Body of pancreas (tissue), 4 donors: ENCODE measurements around the gene ABCB8. TPM values are rescaled to one million over a fixed set of nuclear protein-coding genes. Genes with fewer than 3 reads are reported as not detected.

Experiments
- ATAC-seq: fragments of 150-250 bp; one replicate; pipeline ENCODE4 v1.9.1; 2016
- DNase-seq, 4 donors: peaks; one replicate each; pipeline ENCODE4 v3.0.0-alpha.2; 2019
- H3K27ac ChIP-seq, 4 donors: fragments of 200-600 bp; sonication (generic); 1 replicate in 3 of 4; 2 replicates in 1 of 4; pipeline versions ENCODE4 v1.5.1 to v1.6.1; 2016 to 2019; ENCODE audit warnings: mild to moderate bottlenecking in 1 of 4, mixed read lengths in 1 of 4, moderate library complexity in 1 of 4
- H3K27me3 ChIP-seq, 2 donors: fragments of 200-600 bp; sonication (generic); one replicate each; pipeline ENCODE4 v1.6.0; 2016; ENCODE audit warnings: mild to moderate bottlenecking in 1 of 2
- H3K36me3 ChIP-seq, 2 donors: fragments of 200-600 bp; sonication (generic); replicated peaks in 1 of 2; 2 replicates each; pipeline ENCODE4 v1.5.1; 2016; ENCODE audit warnings: low read depth in 2 of 2; ENCODE audit not compliant: insufficient read depth in 1 of 2
- H3K4me1 ChIP-seq: fragments of 200-600 bp; sonication (generic); one replicate; pipeline ENCODE4 v1.6.0; 2016
- H3K4me3 ChIP-seq, 2 donors: fragments of 200-600 bp; sonication (generic); 1 replicate in 1 of 2; 2 replicates in 1 of 2; pipeline ENCODE4 v1.5.1; 2016 to 2019
- H3K9me3 ChIP-seq, 3 donors: fragments of 200-600 bp; sonication (generic); 1 replicate in 2 of 3; 2 replicates in 1 of 3; pipeline ENCODE4 v1.5.1; 2016
- POLR2A ChIP-seq, 3 donors: fragments of 450-650 bp; IDR thresholded peaks; one replicate each; pipeline ENCODE4 v1.6.1; 2016; ENCODE audit warnings: antibody characterized with exemption in 3 of 3, mild to moderate bottlenecking in 2 of 3
- WGBS, 2 donors: methylation state at CpG; one replicate each; pipeline ENCODE4 v1.1.5; 2017; 5-methylcytosine and 5-hydroxymethylcytosine counted together
- intact Hi-C: fragments of 100-400 bp; cut with DNase I; formaldehyde crosslinking; loops from one replicate; pipeline ENCODE4 v1.15.1; 2023
- total RNA-seq, 2 donors: library from RNA; depleted of rRNA; stranded (reverse); fragments of >200 nt; gene quantifications; one replicate each; pipeline ENCODE4 v1.1.0, GENCODE V29; 2016
- TF ChIP-seq, protein P1 (sequence below), 7 experiments: fragments of 450-650 bp in 4 of 7; fragments of 200-600 bp in 3 of 7; sonication (generic) in 3 of 7; IDR thresholded peaks; one replicate each; pipeline ENCODE4 v1.5.1; 2016 to 2019; ENCODE audit warnings: antibody characterized with exemption in 7 of 7

ABCB8 gene
- total RNA-seq, 2 donors from 2014 or later = 8.8 to 39.6 TPM

DNA sequence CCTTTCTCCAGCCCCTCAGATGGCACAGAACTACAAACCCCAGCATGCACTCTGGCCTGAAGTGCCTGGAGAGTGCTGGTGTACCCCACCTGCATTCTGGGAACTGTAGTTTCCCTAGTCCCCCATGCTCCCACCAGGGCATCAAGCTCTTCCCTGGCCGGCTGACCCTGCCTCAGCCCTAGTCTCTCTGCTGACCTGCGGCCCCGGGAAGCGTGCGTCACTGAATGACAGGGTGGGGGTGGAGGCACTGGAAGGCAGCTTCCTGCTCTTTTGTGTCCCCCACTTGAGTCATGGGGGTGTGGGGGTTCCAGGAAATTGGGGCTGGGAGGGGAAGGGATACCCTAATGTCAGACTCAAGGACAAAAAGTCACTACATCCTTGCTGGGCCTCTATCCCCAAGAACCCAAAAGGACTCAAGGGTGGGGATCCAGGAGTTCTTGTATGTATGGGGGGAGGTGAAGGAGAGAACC lies 35.4 kb upstream of the ABCB8 start:
- WGBS, 2 donors = 10 to 58% methylated on average over 2 to 5 of the region's 5 CpGs
- intact Hi-C loops = no loop called here
- no peaks in the 10 kb centered on the region for H3K4me1 ChIP-seq
- no peaks in the 10 kb centered on the region for H3K27me3 ChIP-seq
- H3K27ac ChIP-seq = peak overlapping the region in 2 of 4 donors; percentile 5 to 12
- DNase-seq (no peak), ATAC-seq (no peak)
- no peaks in the 10 kb centered on the region for H3K36me3 ChIP-seq
- TF ChIP-seq POLR2A (IDR thresholded peaks at IDR 0.05) = no peak
- H3K9me3 ChIP-seq = peaks cover 0 to 9% (median 0%) of the 10 kb centered on the region in 3 donors
- H3K4me3 ChIP-seq = no peak overlapping the region

DNA sequence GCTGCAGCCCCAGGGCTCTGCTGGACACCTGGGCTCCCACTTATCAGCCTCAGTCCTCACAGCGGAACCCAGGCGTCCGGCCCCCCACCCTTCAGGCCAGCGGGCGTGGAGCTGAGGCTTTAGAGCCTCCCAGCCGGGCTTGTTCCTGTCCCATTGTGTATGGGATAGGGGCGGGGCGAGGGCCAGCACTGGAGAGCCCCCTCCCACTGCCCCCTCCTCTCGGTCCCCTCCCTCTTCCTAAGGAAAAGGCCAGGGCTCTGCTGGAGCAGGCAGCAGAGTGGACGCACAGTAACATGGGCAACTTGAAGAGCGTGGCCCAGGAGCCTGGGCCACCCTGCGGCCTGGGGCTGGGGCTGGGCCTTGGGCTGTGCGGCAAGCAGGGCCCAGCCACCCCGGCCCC lies 34.7 kb upstream of the ABCB8 start:
- DNase-seq (no peak), ATAC-seq (peak; percentile 41)
- peaks cover 0 to 9% (median 0%) of the 10 kb centered on the region in 3 donors for H3K9me3 ChIP-seq
- H3K27me3 ChIP-seq = no peaks in the 10 kb centered on the region
- no peaks in the 10 kb centered on the region for H3K4me1 ChIP-seq
- 73% methylated on average over 10 of the region's 14 CpGs; no CpG with 5 or more reads in 1 of the 2 donors for WGBS, 2 donors
- H3K27ac ChIP-seq = peak overlapping the region in 2 of 4 donors; percentile 5 to 12
- no peak overlapping the region for H3K4me3 ChIP-seq
- intact Hi-C loops = no loop called here
- TF ChIP-seq, protein P1, sequence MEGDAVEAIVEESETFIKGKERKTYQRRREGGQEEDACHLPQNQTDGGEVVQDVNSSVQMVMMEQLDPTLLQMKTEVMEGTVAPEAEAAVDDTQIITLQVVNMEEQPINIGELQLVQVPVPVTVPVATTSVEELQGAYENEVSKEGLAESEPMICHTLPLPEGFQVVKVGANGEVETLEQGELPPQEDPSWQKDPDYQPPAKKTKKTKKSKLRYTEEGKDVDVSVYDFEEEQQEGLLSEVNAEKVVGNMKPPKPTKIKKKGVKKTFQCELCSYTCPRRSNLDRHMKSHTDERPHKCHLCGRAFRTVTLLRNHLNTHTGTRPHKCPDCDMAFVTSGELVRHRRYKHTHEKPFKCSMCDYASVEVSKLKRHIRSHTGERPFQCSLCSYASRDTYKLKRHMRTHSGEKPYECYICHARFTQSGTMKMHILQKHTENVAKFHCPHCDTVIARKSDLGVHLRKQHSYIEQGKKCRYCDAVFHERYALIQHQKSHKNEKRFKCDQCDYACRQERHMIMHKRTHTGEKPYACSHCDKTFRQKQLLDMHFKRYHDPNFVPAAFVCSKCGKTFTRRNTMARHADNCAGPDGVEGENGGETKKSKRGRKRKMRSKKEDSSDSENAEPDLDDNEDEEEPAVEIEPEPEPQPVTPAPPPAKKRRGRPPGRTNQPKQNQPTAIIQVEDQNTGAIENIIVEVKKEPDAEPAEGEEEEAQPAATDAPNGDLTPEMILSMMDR (IDR thresholded peaks at IDR 0.05) = no peak
- TF ChIP-seq POLR2A (IDR thresholded peaks at IDR 0.05) = no peak
- H3K36me3 ChIP-seq = no peaks in the 10 kb centered on the region

DNA sequence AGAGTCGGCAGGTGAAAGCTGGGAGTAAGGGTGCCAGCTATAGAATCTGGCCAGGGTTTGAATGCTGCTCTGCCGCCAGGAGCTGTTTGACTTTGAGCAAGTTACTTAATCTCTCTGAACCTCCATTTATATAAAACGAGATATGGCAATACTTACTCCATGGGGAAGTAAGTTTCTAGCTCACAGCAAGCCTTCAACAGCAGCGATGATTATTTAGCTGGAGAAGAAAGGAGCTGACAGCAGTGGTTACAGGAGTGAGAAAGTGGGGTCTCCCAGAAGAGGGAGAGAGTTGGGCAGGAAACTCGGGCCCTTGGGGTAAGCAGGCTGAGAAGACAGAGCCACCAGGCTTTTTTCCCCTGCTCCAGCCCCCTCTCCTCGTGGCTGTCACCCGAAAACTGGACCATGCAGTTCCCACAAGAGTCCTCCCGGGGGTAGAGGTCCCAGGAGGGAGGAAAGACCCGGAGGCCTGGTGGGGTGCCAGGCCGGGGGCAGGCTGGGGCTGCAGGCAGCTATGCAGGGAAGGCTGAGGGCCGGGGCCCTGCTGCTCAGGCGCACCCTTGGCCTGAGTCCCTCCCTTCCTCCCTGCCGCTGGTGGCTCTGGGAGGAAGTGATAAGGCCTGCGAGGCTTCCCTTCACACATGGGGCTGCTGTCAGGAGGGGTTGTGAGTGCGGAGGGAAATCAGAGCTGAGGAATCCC lies 34.0 kb upstream of the ABCB8 start:
- ATAC-seq (no peak), DNase-seq (no peak)
- peaks cover 0 to 9% (median 0%) of the 10 kb centered on the region in 3 donors for H3K9me3 ChIP-seq
- 49 to 54% methylated on average over 12 to 15 of the region's 15 CpGs for WGBS, 2 donors
- intact Hi-C loops = no loop called here
- TF ChIP-seq POLR2A (IDR thresholded peaks at IDR 0.05) = no peak
- TF ChIP-seq, protein P1 (IDR thresholded peaks at IDR 0.05) = no peak
- no peaks in the 10 kb centered on the region for H3K4me1 ChIP-seq
- H3K27me3 ChIP-seq = no peaks in the 10 kb centered on the region
- no peaks in the 10 kb centered on the region for H3K36me3 ChIP-seq
- no peak overlapping the region for H3K4me3 ChIP-seq
- no peak overlapping the region for H3K27ac ChIP-seq

DNA sequence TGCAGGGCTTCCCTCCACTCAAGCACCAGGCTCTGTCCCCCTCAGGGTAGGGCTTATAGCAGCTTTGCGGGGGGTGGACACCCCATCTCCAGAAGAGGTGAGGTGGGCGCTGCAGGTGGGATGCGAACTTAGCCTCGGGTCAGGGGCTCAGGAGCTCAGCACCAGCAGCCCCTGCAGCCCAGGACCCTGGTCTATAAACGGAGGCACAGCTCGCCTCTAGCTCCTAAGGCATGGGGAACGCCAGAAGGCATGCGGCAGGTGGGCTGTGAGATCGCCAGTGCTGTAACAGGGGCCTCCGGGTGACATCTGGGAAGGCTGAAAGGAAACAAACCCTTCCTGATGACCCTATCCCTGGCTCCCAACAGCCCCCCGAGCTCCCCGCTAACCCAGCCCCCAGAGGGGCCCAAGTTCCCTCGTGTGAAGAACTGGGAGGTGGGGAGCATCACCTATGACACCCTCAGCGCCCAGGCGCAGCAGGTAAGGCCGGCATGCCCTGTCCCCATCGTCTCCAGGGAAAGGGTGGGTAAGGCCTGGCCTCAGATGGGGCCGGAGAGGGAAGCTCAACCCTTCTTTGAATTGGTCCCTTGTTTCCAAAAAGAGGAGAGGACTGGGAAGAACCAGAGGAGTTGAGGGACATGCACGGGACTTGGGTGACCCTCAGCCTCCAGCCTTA lies 33.3 kb upstream of the ABCB8 start:
- Histone ChIP-seq H3K4me1 (no peaks in the 10 kb centered on the region), H3K9me3 (peaks cover 0 to 8% (median 0%) of the 10 kb centered on the region in 3 donors), H3K36me3 (no peaks in the 10 kb centered on the region), H3K27me3 (no peaks in the 10 kb centered on the region), H3K4me3 (no peak overlapping the region), H3K27ac (no peak overlapping the region)
- no peak for TF ChIP-seq POLR2A (IDR thresholded peaks at IDR 0.05)
- TF ChIP-seq, protein P1 (IDR thresholded peaks at IDR 0.05) = no peak
- ATAC-seq (no peak), DNase-seq (no peak)
- 53 to 57% methylated on average over 5 to 19 of the region's 19 CpGs for WGBS, 2 donors
- intact Hi-C loops = no loop called here

DNA sequence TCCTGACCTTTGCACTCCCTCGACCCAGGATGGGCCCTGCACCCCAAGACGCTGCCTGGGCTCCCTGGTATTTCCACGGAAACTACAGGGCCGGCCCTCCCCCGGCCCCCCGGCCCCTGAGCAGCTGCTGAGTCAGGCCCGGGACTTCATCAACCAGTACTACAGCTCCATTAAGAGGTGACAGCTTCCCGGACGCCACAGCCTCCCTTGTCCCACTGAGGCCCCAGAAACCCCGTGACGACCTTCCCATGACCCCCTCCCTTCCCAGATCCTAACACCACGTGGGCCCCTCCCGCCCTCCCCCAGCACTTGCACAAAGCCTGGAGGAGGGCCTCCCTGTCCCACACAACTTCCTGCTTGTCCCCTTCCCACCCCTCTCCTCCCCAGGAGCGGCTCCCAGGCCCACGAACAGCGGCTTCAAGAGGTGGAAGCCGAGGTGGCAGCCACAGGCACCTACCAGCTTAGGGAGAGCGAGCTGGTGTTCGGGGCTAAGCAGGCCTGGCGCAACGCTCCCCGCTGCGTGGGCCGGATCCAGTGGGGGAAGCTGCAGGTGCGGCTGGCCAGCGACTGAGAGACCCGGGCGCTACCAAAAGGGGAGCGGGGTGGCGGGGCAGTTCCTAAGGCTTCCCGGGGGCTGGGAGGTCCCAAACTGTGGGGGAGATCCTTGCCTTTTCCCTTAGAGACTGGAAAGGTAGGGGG lies 31.7 kb upstream of the ABCB8 start:
- ATAC-seq = no peak
- DNase-seq = no peak
- 0 to 35% methylated on average over 2 to 31 of the region's 31 CpGs for WGBS, 2 donors
- H3K27me3 ChIP-seq = no peaks in the 10 kb centered on the region
- H3K4me3 ChIP-seq = no peak overlapping the region
- no peaks in the 10 kb centered on the region for H3K4me1 ChIP-seq
- no peaks in the 10 kb centered on the region for H3K9me3 ChIP-seq
- TF ChIP-seq, protein P1 (IDR thresholded peaks at IDR 0.05) = no peak
- TF ChIP-seq POLR2A (IDR thresholded peaks at IDR 0.05) = no peak
- no peak overlapping the region for H3K27ac ChIP-seq
- intact Hi-C loops = no loop called here
- H3K36me3 ChIP-seq = no peaks in the 10 kb centered on the region
